Activated naive CD4-positive, alpha-beta T cell treated with Interleukin-2 at 50 U/mL for 16 hours (primary cell): Measurements from ENCODE around the gene RNF10.
"Not testable (repeated sequence)": the region's sequence is repeated elsewhere in the genome, so short reads cannot be mapped to it uniquely, and the experiment has no call there.

Source experiments
- DNase-seq: peaks from one replicate; pipeline ENCODE4 v3.0.0-alpha.2; 2020

The RNF10 gene

DNA sequence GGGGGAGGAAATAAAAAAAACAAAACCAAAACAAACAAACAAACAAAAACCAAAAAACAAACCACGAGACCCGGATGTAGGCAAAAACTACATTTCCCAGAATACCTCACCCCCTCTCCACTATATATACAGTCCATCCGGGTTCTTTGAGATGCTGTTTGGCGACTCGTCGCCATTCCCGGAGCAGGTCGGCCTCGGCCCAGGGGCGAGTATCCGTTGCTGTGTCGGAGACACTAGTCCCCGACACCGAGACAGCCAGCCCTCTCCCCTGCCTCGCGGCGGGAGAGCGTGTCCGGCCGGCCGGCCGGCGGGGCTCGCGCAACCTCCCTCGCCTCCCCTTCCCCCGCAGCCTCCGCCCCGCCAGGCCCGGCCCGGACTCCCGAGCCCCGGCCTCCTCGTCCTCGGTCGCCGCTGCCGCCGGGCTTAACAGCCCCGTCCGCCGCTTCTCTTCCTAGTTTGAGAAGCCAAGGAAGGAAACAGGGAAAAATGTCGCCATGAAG is at the start of gene RNF10:
RNF10 (plus strand) TSS at position 154 of the 500 bp plus-strand sequence. CDS start 456 bp downstream, outside the sequence.
- DNase-seq = peak; percentile 72

DNA sequence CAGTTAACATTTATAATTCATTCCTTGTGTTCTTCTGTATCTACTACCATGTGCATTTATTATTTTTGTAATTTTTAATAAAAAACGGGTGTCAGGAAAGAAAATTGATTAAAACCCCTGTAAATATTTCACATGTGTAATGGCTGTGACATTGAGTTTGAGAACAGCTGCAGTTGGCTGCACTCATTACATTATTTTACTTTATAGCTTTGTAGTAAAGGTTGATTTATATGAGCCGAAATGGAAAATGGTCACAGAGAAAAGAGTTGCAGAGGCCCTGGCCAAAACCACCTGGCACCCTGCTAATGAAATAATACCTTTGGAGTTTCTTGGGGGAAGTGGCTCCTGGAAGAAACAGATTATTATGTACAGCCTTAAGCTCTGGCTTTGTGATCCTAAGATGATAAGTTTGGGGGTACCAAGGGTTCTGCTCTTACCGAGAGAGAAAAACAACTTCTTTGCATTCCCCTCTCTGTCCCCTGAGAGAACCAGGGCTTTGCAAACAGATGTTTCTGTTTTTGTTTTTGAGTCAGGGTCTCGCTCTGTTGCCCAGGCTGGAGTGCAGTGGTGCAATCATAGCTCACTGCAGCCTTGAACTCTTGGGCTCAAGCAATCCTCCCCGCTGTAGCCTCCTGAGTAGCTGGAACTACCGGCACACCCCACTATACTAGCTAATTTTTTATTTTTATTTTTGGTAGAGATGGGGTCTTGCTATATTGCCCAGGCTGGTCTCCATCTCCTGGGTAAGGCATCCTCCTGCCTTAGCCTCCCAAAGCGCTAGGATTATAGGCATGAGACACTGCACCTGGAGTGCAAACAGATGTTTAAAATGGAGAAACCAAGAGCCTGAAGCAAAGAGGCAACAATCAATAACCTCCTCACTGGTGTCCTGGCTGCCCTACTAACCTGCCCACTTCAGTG is 47.9 kb upstream of the RNF10 start:
- no peak for DNase-seq

DNA sequence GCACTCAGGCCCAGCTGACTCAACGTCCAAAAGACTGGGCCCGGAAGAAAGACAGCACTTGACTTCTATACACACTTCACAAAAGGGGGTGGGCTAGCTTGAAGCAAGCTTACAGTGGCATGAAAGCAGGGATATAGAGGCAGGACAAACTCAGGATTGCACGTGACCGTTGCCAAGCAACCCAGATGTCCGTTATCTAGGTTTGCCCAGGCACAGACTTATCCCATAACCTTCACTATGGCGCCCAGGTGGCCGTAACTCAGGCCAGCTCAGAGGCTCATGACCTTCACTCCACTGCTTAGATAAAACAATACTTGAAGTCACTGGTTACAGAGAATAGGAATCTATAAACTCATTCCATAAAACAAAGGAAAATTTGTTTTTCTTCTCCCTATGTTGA is 46.6 kb upstream of the RNF10 start:
- not testable (repeated sequence) for DNase-seq

DNA sequence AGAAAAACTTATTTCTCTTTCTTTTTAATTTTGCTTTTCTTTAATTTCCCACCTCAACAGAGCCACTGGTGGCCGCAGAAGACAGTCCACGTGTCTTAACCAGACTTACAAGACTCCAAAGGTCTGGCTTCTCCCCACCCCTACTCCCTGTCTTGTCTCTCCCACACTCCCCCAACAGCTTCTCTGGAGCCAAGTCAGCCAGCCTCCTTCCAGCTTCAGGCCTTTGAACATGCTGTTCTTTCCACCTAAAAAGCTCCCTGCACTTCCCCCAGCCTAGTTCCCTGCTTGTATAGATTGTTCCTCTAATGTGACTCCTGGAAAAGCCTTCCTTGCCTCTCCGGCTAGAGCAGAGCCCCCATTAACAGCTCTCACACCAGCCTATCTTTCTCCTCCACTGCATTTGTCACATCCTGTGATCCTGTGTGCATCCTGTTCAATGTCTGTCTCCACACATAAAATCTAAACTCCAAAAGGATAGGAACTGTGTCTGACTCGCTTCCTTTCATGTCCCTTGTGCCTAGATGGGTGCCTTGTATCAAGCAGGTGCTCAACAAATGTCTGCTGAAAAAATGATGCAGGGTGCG is 46.0 kb upstream of the RNF10 start:
- DNase-seq = no peak

DNA sequence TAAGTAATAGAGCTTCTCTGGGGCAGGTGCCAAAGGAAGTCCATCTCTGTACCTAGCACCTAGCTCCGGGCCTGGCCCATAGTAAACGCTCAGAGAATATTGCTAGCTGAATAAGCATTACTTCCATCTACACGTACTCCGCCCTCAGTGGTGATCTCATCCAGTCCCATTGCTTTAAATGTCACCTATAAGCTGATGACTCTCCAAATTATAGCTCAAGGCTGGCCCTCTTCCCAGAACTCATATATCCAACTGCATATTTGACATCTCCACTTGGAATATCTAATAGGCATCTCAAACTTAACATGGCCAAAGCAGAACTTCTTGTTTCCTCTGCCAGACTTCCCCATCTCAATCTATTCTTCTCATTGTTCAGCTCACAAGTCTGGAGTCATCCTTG is 45.1 kb upstream of the RNF10 start:
- DNase-seq = no peak

DNA sequence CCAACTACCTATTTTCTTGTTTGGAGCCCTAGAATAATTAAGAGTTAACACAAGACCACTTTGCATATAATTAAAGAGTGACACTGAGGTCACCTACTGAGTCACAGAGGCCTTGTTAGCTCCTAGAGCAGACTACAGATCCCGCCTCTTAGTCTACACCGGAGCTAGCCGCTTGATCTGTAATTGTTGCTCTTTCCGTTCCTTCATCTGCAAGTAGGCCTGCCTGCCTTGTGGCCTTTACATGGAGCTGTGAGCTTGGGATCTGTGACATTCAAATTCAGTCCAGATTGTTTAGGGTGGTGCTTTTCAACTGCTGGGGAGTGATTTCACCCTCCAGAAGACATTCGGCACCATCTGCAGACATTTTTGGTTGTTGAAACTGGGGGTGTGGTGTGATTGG is 43.8 kb upstream of the RNF10 start:
- no peak for DNase-seq

DNA sequence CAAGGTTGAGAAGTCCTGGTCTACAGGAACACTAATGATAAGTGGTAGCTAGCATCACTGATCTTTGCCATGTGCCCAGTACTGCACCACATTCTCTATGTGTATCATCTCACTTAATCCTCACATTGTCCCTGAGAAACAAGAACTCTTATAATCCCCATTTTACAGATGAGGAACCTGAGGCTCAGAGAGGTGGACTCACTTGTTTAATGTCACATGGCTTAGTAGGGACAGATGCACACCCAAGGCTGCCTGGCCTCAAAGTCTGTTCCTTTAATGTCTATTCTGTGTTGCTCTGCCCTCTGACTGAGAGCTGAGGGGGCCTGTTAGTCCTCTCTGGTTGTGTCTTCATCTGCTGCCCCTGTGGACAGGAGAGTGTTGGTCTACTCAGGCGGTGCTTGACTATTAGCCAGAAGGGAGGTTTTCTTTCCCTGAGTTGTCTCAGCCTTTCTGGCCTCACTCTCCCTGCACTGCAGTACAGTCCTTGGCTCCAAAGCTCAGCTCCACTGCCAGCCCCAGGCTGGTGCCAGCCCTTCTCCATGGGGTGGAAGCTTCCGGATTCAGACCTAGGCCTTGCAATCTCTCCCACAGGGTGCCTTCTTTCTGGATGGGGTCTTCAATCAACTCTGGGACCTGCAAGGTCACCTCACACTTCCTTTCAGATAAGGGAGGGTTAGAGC is 43.2 kb upstream of the RNF10 start:
- DNase-seq = no peak

DNA sequence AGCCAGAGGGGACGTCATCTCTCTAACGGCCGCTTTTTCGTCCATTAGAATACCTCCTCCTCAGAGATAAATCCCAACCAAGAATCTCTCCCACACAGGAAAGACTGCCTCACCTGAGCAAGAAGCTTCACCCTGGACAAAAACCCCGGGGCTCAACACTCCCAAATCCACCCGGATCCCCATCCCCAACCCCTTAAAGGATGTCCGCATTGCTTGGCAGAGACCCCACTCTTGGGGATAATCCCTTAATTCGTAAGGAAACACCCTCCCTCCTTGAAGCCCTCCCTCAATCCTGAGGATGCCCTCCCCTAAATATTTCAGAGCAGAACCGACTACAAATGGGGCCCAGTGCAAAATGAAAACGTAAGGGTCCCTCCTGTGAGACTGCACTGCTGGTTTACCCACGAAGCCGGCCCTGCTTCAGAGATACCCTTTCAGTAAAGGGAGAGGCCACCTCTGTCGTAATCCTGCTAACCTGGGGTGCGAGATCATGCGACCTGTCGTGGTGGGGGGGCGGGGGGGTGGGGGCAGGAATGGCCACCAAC is 38.9 kb upstream of the RNF10 start:
- no peak for DNase-seq

DNA sequence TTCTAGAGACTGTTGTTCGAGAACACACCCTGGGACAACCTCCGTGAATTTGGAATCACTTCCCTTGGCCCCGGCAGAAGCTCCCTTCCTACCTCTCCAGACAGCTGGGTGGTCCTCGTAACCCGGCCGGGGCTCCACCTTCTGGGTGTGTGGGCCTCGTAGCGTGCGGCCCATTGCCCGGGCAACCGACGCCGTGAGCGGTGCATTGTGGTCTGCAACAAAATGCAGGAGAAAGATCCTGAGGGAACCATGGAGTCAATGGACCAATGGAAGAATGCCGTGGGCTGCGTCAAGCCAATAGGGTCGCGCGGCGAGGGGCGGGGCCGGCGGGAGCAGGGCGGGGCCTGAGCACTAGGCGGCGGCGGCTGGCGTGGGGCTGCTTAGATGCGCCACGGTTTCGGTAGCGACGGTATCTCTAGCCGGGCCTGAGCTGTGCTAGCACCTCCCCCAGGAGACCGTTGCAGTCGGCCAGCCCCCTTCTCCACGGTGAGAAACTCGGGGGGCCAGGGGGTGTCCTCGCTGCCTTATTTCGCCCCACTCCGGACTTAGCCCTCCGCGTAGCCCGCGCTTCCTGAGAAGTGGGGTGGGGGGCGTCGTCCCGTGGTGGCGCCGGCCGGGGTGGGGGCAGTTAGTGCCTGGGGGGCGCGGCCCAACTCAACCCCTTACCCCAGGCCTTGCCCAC is 38.3 kb upstream of the RNF10 start, which contains the start of gene DYNLL1:
DYNLL1 (plus strand) TSS at position 383 of the 682 bp plus-strand sequence. CDS start 309 bp downstream, outside the sequence.
- peak; percentile 99 for DNase-seq

DNA sequence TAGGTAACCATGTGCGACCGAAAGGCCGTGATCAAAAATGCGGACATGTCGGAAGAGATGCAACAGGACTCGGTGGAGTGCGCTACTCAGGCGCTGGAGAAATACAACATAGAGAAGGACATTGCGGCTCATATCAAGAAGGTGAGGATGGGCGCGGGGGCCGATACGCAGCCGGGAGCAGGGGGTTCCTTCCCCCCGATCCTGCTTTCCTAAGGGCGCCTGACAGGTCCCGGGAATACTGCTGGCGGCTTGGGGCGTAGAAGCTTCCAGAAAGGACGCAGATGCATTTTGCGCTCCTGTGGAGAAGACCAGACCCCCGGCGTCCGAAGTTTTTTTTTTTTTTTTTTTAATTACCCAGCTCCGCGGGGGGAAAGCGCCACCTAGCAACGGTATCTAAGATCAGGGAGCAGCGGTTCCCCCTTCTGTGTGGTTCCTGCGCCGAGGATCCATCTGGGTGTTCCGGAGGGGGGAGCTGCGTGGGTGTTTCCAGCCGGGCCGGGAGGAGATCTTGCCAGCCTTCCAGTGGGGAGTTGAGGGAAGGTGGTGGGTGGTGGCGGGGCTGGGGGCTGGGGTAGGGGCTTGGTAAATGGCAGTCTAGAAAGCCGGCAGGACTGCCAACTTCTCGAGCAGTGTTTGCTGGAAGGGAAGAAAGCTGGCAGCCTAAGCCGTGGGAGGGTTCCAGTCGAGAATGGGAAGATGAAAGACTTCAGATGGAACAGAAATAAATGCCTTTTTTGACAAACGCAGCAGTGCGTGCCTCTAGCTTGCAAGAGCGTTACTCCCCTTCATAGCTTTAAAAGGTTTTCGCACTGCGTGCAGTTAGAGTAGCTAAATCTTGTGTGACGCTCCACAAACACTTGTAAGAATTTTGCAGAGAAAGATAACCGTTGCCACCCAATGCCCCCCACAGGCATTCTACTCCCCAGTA is 37.5 kb upstream of the RNF10 start:
- DNase-seq = peak; percentile 52

DNA sequence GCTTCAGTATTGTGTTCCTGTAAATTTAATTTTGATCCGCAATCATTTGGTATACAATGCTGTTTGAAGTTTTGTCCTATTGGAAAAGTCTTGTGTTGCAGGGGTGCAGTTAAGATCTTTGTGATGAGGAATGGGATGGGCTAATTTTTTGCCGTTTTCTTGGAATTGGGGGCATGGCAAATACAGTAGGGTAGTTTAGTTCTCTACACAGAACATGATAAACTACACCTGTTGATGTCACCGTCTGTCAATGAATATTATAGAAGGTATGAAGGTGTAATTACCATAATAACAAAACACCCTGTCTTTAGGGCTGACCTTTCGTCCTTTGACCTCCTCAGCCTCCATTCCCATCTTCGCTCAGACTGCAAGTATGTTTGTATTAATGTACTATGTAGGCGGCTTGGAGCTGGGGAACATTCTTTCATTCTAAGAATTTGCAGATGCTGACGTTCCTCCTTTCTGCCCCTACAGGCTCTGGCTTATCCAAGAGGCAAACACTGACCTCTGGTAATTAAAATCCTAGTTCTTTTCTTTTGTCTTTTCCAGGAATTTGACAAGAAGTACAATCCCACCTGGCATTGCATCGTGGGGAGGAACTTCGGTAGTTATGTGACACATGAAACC is 36.5 kb upstream of the RNF10 start:
- DNase-seq = no peak

DNA sequence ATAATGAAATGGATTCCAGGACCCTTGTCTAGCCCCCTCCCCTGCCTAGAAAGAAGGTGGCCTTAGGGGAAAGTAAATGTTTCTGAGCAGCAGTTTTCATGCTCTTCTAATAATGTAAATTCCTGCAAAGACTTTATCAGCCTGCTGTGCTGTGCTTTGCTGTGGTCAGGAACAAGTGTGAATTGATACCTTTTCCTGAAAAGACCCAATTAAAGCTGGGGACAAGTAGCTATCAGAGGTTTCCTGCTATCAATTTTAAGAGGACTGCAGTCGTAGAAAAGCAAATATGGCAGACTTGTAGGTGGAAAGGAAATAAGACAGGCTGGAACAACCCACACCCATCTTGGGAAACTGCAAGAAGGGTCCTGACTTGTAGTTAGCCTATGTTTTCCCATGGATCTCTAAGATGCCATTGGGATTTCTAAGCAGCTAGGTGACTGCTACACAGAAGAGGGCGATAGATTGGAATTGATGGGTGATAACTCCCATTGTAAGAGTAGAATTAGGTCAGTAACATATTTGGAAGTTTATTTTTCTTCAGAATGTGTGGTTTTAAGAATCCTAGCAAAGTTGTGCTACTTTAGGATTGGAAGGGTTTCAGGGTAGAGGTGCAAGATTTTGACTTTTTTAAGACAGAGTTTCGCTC is 35.2 kb upstream of the RNF10 start:
- no peak for DNase-seq

DNA sequence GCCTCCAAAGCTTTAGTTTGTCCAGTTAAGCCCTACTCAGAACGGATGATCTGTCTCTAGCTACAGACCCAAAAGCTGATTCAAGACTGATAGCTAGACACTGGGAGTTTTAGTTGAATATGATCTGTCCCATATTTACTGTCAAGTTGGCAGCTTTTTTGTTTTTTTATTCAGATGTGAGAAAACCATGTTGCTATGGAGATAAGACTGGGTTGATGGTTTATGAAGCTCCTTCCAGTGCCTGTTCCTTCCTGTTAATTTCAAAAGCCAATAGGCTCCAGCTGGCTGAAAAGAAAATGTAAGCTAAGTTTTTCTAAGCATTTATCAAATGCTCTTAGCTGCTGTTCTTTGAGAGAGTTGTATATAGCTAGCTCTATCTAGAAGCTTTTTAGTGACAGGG is 33.6 kb upstream of the RNF10 start:
- DNase-seq = no peak

DNA sequence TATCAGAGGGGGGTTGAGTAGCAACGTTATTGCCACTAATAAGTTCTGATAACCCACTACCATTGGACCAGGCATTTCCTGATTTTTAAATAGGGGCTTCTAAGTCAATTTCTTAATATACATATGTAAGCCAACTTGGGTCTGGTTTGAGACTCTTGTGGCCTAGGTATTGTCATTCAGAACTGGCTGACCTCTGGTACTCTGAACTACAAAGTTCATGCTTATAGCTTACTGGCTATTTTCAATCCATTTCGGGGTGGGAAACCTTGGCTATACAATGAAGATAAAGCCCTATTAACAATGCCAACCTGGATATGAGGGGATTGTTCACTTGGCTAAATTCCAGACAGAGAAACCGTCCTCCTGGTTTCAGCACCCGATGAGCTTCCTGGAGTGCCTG is 29.6 kb upstream of the RNF10 start:
- no peak for DNase-seq

DNA sequence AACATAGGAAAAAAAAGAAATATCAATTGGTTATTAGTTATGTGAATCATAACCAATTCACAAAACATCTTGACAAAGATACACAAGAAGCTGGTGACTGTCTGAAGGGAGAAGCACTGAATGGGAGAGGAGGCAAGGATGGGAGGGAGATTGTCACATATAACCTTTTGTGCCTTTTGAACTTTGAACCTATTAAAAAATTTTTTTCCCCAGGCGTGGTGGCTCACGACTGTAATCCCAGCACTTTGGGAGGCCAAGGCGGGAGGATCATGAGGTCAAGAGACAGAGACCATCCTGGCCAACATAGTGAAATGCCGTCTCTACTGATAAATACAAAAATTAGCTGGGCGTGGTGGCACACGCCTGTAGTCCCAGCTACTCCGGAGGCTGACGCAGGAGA is 25.6 kb upstream of the RNF10 start:
- DNase-seq = no peak

DNA sequence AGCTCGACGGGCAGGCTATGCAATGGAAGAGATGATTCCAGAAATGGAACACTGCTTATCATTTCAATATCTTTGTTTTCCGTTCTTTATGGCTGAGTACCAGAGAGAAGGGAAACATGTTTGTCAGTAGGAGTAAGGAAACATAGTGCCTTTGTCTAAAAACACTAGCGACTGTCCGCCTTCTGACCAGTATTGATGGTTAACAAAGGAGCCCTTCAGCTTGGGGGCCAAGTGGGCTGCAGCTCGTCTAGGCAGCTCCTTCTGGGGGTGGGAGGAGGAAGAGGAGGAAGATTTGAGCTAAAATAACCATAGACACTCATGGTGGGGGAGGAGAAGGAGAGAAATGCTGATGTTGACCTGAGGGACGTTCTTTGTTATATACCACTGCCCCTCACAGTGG is 20.2 kb upstream of the RNF10 start:
- no peak for DNase-seq

DNA sequence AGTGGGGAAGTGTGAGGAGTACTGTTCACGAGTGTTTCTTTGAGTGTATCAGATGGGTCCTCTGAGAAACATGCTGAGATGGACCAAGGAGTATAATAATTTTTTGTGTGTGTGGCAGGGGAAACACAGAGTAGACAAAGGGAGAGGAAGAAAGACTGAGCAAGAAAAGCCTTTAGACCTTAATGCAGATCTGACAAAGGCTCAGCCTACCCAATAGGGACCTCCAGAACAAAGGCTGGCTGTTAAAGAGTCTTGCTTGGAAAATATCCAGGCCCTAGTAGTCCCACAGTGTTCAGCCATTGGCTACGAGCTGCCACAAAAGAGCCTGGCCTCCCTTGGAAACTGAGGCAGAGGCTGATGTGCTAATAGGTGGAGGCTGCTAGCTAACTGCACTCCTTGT is 18.7 kb upstream of the RNF10 start:
- no peak for DNase-seq

DNA sequence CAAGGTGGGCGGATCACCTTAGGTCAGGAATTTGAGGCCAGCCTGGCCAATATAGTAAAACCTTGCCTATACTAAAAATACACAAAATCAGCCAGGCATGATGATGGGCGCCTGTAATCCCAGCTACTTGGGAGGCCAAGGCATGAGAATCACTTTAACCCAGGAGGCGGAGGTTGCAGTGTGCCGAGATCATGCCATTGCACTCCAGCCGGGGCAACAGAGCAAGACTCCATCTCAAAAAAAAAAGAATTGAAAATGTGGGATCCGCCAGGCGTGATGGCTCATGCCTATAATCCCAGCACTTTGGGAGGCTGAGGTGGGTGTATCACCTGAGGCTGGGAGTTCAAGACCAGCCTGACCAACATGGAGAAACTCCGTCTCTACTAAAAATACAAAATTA is 14.8 kb upstream of the RNF10 start:
- not testable (repeated sequence) for DNase-seq

DNA sequence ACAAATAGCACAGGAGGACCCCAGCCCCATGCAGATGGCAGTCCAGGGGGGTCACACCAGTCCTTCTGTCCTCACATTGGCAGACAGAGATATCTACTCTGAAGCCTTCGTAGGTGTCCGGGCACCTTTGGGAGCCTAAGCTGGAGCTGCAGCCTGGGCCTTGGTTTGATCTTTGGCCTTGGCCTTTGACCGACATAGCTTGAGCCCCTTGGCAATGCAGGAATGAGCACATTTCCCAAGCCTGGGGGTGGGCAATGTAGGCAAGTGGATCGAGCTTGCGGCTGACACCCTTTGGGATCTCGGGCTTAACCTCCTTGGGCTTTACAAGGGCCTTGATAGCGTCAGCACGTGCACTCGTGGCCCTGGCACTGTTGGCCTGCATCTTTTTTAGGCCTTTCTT is 11.6 kb upstream of the RNF10 start:
- no peak for DNase-seq

DNA sequence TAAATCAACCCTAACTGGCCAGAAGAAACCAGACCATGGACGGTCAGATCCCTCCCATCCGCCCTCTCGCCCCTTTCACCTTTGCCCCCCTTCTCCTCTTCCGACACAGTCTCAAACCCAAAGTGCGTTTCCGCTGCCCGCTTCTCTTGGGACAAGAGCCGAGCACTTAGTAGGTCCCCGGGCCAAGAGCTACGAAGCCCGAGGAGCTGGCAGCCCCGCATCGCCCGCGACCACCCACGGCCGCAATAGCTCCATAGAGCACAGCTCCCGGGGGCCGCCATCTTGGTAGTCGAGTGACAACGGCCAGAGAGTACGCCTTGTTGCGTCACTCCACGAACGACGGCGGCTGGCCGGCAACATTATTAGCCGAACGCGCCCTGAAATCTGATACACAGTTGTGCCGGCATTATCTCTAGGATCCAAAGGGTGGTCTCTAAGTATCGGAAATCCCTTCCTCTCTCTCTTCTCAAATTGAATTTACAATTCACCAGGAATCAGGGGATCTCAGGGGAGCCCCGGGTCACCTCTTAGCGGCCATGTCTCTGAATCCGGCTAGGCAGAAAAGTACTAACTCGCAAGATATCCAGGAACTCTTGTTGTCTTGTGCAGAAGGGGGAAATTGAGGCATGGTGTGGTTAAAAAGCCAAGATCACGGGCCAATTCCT is 5.2 kb upstream of the RNF10 start, which contains the start of gene COQ5:
COQ5 (minus strand) TSS at position 298 of the 665 bp plus-strand sequence; CDS start at position 281, 17 bp downstream.
- peak; percentile 87 for DNase-seq
